Parathyroid adenoma (tissue), 2 donors: ENCODE measurements around the gene RTTN.

Experiments
- H2AFZ ChIP-seq: fragments of 300-600 bp; sonication (generic); one replicate; pipeline ENCODE4 v1.7.0; 2017; ENCODE audit warnings: antibody characterized with exemption, mild to moderate bottlenecking
- H3K27ac ChIP-seq: fragments of 300-600 bp; sonication (generic); one replicate; pipeline ENCODE4 v1.7.0; 2017
- H3K27me3 ChIP-seq: fragments of 300-600 bp; sonication (generic); one replicate; pipeline ENCODE4 v1.7.0; 2017; ENCODE audit warnings: low read length; ENCODE audit not compliant: control insufficient read depth, insufficient read depth
- H3K36me3 ChIP-seq: fragments of 300-600 bp; sonication (generic); one replicate; pipeline ENCODE4 v1.7.0; 2017; ENCODE audit warnings: low read length; ENCODE audit not compliant: control insufficient read depth, insufficient read depth
- H3K4me1 ChIP-seq: fragments of 300-600 bp; sonication (generic); one replicate; pipeline ENCODE4 v1.7.0; 2017; ENCODE audit warnings: control low read depth
- H3K4me2 ChIP-seq: fragments of 300-600 bp; sonication (generic); one replicate; pipeline ENCODE4 v1.7.0; 2017; ENCODE audit warnings: low read length
- H3K4me3 ChIP-seq: fragments of 300-600 bp; sonication (generic); one replicate; pipeline ENCODE4 v1.7.0; 2017; ENCODE audit warnings: low read depth, low read length
- H3K79me2 ChIP-seq: fragments of 300-600 bp; sonication (generic); one replicate; pipeline ENCODE4 v1.7.0; 2017; ENCODE audit warnings: control low read depth
- H3K9ac ChIP-seq: fragments of 300-600 bp; sonication (generic); one replicate; pipeline ENCODE4 v1.7.0; 2017; ENCODE audit warnings: mild to moderate bottlenecking
- H3K9me3 ChIP-seq: fragments of 300-600 bp; sonication (generic); one replicate; pipeline ENCODE4 v1.7.0; 2017; ENCODE audit warnings: low read length; ENCODE audit not compliant: control insufficient read depth
- CTCF ChIP-seq: fragments of 300-600 bp; sonication (generic); IDR thresholded peaks from one replicate; pipeline ENCODE4 v1.7.0; 2017; ENCODE audit warnings: antibody characterized with exemption, mild to moderate bottlenecking
- donor health status: primary hyperparathyroidism.

Gene RTTN

GRCh38 chr18:70127359-70127758 lies 78.1 kb downstream of the RTTN start:
- no peak overlapping the region for H3K27ac ChIP-seq
- TF ChIP-seq CTCF: no peak

DNA sequence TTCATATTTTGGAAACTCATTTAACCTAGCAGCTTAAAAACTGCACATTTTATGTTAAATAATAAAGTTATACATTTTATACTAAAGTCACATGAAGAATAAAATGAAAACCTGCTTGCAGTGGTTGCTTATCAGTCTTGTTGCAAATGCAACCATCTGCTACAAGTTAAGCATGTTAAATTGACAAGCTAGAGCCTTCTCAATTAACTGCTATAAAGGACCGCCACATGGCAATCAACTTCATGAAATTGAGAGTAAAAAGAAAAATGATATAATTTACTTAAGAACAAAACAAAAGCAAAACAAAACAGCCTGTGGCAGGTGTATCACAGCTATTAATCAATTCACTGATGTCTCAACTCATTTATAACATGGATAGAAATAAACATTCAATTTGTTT lies 78.7 kb downstream of the RTTN start:
- Histone ChIP-seq H3K27me3 (no peaks in the 10 kb centered on the region), H3K9ac (no peak overlapping the region), H3K79me2 (no peaks in the 10 kb centered on the region), H3K9me3 (no peaks in the 10 kb centered on the region), H3K36me3 (no peaks in the 10 kb centered on the region), H3K4me1 (no peaks in the 10 kb centered on the region), H2AFZ (no peak overlapping the region), H3K27ac (no peak overlapping the region), H3K4me3 (no peak overlapping the region), H3K4me2 (no peak overlapping the region)
- TF ChIP-seq CTCF: no peak

More at GRCh38 chr18:70127359-70127758, 78.1 kb downstream of the RTTN start:
- Histone ChIP-seq H3K4me3 (no peak overlapping the region), H3K9me3 (no peaks in the 10 kb centered on the region), H3K79me2 (no peaks in the 10 kb centered on the region), H3K4me2 (no peak overlapping the region), H3K4me1 (no peaks in the 10 kb centered on the region), H2AFZ (no peak overlapping the region), H3K9ac (no peak overlapping the region), H3K36me3 (no peaks in the 10 kb centered on the region), H3K27me3 (no peaks in the 10 kb centered on the region)

DNA sequence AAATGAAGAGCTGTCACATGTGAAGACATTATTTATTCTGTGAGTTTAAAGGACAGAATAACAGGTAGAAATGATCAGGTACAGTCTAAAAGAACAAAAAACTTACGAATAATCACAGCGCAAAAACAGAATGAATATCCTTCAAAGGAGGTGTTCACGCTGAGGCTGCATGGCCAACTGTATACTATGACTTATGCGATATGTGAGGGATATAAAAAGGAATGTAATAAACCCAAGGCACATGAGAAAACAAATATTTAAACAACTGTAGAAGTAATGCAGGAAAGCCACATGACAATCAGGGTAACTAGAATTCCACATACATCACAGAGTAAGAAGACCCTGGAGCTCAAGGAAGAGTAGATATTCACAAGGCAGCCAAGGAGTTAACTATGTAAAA lies 81.3 kb downstream of the RTTN start:
- no peak overlapping the region for H3K4me3 ChIP-seq
- H3K79me2 ChIP-seq: no peaks in the 10 kb centered on the region
- TF ChIP-seq CTCF: no peak
- no peaks in the 10 kb centered on the region for H3K4me1 ChIP-seq
- H3K36me3 ChIP-seq: no peaks in the 10 kb centered on the region
- no peak overlapping the region for H2AFZ ChIP-seq
- no peaks in the 10 kb centered on the region for H3K9me3 ChIP-seq
- no peaks in the 10 kb centered on the region for H3K27me3 ChIP-seq
- no peak overlapping the region for H3K4me2 ChIP-seq
- no peak overlapping the region for H3K27ac ChIP-seq
- H3K9ac ChIP-seq: no peak overlapping the region

DNA sequence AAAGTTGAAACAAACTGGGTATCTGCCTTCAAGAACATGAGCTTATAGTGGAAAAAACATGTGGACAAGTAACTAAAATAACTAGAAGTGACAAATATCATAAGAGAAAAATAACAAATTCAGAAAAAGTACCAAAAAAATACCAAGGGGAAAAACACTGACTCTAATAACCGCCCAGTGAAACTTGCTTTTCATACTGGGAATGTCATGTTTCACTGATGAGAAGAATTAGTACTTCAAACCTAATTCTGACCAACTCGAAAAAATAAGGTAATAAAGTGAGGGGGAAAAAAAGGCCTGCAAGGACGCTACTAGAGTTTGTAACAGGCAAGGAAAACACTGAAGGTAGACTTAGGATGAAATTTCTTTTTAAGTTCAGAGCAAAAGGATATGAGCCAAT lies 83.6 kb downstream of the RTTN start:
- TF ChIP-seq CTCF: no peak
- no peak overlapping the region for H3K4me2 ChIP-seq
- no peaks in the 10 kb centered on the region for H3K4me1 ChIP-seq
- no peaks in the 10 kb centered on the region for H3K9me3 ChIP-seq
- no peaks in the 10 kb centered on the region for H3K79me2 ChIP-seq
- no peak overlapping the region for H3K27ac ChIP-seq
- H3K36me3 ChIP-seq: no peaks in the 10 kb centered on the region
- H3K9ac ChIP-seq: no peak overlapping the region
- no peaks in the 10 kb centered on the region for H3K27me3 ChIP-seq
- H2AFZ ChIP-seq: no peak overlapping the region
- H3K4me3 ChIP-seq: no peak overlapping the region

DNA sequence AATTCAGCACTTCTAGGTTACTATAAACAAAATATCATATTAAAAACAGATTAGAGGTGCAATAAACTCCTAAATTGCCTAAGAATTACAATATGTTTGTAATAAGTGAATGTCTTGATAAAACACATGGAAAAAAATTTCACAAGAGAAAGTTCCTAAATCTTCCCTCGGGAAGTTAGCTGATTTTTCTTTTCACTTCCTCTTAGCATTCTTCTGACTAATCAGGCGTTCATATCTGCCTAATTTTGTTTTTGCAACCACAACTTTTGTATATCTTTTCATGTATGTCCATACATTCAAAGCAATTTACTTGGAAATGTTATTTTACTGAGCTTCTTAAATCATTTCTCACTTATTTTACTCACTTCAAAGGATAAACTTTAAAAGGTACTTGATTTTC lies 88.5 kb downstream of the RTTN start:
- Histone ChIP-seq H3K4me2 (no peak overlapping the region), H3K4me1 (no peaks in the 10 kb centered on the region), H2AFZ (no peak overlapping the region), H3K4me3 (no peak overlapping the region), H3K27ac (no peak overlapping the region), H3K9me3 (no peaks in the 10 kb centered on the region), H3K9ac (no peak overlapping the region), H3K79me2 (no peaks in the 10 kb centered on the region), H3K36me3 (no peaks in the 10 kb centered on the region), H3K27me3 (no peaks in the 10 kb centered on the region)
- TF ChIP-seq CTCF: no peak
